HG03064 (cell line): ENCODE results near the gene PTPRK.

Experiments
- ATAC-seq: cut with Tn5 transposase; IDR thresholded peaks from one replicate; pipeline ENCODE4 v1.9.1; 2021; ENCODE audit warnings: low read depth; ENCODE audit not compliant: unreplicated experiment

Gene PTPRK

GRCh38 chr6:128208851-128209580 lies 311.4 kb downstream of the PTPRK start:
- no peak for ATAC-seq

- no peak for ATAC-seq
Observed at GRCh38 chr6:128208078-128208477, 312.3 kb downstream of the PTPRK start.

GRCh38 chr6:128206610-128207426 lies 313.6 kb downstream of the PTPRK start:
- no peak for ATAC-seq

GRCh38 chr6:128204616-128205015 lies 315.8 kb downstream of the PTPRK start:
- no peak for ATAC-seq

- ATAC-seq: no peak
Observed at GRCh38 chr6:128202169-128202765, 318.1 kb downstream of the PTPRK start.

- no peak for ATAC-seq
Observed at GRCh38 chr6:128200789-128201188, 319.6 kb downstream of the PTPRK start.

- no peak for ATAC-seq
Observed at GRCh38 chr6:128199461-128199860, 320.9 kb downstream of the PTPRK start.

GRCh38 chr6:128192972-128193371 lies 327.4 kb downstream of the PTPRK start:
- no peak for ATAC-seq

GRCh38 chr6:128188678-128189077 lies 331.7 kb downstream of the PTPRK start:
- ATAC-seq: no peak

- no peak for ATAC-seq
Observed at GRCh38 chr6:128186729-128187128, 333.7 kb downstream of the PTPRK start.

- no peak for ATAC-seq
Observed at GRCh38 chr6:128179876-128180438, 340.4 kb downstream of the PTPRK start.

- no peak for ATAC-seq
Observed at GRCh38 chr6:128174724-128175123, 345.7 kb downstream of the PTPRK start.

GRCh38 chr6:128172752-128173682 lies 347.4 kb downstream of the PTPRK start:
- ATAC-seq: no peak

GRCh38 chr6:128172081-128172480 lies 348.3 kb downstream of the PTPRK start:
- ATAC-seq: no peak

- no peak for ATAC-seq
Observed at GRCh38 chr6:128171182-128171581, 349.2 kb downstream of the PTPRK start.

GRCh38 chr6:128168244-128168643 lies 352.2 kb downstream of the PTPRK start:
- ATAC-seq: no peak

GRCh38 chr6:128167552-128167951 lies 352.8 kb downstream of the PTPRK start:
- ATAC-seq: no peak

- no peak for ATAC-seq
Observed at GRCh38 chr6:128164254-128164653, 356.1 kb downstream of the PTPRK start.

- ATAC-seq: no peak
Observed at GRCh38 chr6:128162423-128162822, 358.0 kb downstream of the PTPRK start.

GRCh38 chr6:128161839-128162238 lies 358.6 kb downstream of the PTPRK start:
- ATAC-seq: no peak
